HG03520 (cell line): ENCODE results near the gene PTPN14.

ENCODE experiments used
- ATAC-seq: cut with Tn5 transposase; IDR thresholded peaks from one replicate; pipeline ENCODE4 v1.9.1; 2021; ENCODE audit warnings: mild to moderate bottlenecking, moderate library complexity; ENCODE audit not compliant: unreplicated experiment

PTPN14 gene

DNA sequence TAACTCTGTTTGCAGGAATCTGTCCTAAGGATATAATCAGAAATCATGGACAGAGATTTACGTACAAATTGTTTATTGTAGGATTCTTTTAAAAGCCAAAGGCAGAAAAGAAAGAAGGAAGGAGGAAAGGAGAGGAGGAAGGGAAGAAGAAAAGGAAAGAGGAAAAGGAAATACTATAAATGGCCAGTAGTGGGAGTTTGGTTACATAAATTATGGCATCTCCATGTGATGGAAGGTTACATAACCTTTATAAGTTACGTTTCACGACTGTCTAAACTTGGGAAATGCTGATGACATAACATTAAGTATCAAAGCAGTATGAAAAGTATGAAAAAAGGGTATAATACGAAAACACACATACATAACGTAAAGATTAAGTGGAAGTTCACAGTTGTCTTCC is 231.5 kb downstream of the PTPN14 start:
- ATAC-seq = no peak

DNA sequence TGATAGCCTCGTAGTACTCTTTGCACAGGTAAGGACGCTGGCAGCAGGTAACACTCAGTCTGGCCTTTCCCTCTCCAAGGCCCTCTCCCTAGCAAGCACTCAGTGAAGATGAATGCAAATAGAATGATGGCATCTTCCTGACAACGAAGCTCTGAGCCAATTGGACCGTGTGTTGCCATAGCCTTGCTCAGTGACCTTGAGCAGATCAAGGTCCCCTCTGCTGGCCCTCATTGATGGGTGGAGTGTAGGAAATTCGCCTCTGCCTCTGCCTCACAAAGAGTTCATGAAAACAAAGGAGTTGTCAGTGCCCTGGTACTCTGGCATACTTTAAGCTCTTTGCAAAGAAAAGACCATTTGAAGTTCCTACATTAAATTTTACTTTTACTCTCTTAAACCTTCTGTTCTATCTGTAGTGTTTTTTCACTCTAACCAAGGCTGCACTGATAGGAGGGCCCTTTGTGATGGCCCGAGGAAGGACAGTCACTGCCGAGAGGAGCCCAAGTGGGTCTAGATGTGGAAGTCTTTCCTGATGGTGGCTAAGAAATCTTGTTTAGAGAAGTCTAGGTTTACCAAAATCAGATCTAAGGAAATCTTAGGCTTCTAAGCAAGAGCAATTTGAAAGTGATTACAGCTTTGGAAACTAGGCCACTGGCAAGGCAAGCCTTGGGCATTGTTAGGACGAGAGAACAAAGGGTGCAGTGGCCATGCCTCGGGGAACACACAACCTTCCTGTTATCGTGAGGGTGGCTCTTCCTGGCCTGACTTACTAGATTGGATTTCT is 232.3 kb downstream of the PTPN14 start:
- ATAC-seq = no peak

DNA sequence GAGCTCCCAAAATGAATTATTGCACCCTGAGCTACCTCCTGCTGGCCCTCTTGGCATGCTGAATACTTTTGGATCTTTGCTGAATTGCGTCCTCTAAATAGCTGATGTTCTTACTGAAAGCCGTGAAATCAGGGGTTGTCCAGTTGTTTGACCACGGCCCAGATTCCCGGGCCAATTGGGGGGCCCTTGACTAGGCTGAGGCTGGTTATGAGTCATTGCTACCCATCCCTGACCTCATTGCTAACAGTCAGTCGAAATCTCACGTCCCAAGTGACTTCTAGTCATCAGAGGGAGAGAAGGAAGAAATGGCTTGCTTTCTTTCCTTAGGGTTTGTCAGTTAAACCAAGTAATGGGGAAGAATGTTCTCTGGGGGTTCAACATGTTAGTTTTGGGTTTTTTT is 233.0 kb downstream of the PTPN14 start:
- ATAC-seq = no peak

DNA sequence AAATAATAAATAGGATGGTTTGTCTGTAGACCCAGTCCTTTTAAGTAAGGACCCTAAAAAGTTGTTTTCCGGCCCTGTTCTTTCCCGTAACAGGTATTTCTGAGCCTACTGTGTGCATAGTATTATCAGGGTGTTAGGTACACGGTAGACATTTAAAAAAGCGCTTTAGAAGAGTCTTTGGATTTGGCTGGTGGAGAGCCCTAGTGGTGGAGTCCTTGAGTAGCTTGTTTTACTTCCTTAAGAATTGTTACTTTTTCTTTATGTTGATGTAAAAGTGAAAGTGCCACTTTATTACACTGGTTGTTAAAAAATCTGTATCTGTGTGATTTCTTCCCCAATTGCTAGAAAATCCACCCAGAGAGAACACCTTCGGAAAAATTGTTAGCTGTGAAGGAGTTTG is 233.7 kb downstream of the PTPN14 start:
- no peak for ATAC-seq

DNA sequence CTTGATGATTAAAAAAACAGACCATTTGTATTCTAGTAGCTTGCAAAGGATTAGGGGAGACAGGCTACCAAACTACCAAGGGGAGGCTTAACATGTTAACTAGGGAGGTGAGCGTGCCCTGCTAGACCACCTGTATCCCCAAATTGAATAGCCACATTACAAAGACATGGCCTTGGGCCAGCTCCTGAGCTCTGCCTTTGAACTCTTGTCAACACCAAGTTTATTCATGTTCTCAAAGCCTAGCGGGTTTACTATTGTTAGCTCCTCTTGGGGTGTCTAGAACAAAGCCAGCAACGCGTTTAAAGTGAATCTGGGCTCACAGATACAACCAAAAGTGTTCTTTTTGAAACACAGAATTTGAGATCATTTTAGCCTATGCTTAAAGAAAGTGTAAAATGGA is 234.1 kb downstream of the PTPN14 start:
- ATAC-seq = no peak

DNA sequence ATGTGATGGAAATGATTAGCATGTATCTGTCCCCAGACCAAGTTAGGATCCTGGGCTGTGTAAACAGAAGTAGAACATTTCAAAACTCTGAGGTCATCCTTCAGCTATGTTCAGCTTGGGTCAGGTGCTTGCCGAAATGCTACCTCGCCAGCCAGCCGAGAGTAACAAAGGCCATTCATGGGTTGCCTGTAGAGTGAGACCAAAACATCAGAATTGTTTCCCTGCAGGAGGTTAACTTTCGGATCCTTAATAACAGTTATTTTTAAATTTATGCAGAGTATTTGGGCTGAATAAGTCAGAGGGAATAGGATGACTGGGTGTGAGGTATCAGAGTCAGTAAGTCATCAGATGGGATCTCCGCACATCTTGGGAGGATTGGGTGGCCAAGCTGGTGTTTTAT is 234.8 kb downstream of the PTPN14 start:
- no peak for ATAC-seq

DNA sequence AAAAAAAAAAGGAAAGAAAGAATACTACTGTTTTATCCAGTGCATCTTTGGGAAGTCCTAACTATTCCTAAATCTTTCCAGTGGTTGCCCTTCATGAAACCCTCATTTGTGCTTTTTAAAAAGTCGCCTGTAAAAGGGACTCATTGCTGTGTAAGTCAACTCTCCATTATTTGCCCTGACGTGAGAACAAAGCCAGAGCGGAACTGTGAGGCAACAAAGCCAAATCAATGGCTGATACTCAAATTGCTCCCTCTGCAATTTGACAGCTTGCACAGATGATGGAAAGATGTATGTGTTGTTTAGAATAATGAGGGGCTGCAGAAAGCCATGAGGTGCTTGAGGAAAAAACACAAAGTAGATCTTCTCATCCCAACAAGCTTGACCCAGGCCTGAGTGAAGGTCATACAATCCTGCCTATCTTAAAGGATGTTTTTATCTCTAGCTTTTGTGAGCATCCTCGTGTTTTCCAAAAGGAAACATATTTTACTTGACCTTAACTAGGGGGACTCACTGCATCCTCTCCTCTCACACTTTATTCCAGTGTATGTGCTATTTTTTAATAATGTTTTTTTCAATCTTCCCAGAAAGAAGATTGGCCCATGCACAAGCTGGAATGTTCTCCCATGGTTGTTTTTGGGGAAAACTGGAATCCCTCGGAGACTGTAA is 237.1 kb downstream of the PTPN14 start:
- ATAC-seq = no peak

DNA sequence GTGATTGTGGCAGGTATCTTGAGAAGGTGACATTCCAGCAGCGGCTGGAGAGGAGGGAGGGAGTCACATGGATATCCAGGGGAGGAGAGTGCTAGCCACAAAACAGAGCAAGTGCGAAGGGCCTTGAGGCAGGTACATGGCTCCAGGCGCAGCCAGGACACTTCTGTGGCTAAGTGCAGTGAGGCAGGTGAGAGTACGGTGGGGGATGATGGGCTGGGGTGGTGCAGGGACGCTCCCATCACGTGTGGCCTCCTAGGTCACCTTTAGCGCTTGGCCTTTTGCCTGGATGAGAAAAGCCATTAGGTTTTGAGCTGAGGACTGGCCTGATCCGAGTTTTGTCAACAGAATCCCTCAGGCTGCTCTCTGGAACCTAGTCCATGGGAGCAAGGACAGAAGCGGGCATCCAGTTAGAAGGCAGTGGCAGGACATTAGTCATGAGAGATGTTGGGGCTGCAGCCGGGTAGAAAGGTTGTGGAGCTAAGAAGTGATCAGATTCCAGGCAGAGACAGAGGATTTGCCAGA is 238.8 kb downstream of the PTPN14 start:
- no peak for ATAC-seq

DNA sequence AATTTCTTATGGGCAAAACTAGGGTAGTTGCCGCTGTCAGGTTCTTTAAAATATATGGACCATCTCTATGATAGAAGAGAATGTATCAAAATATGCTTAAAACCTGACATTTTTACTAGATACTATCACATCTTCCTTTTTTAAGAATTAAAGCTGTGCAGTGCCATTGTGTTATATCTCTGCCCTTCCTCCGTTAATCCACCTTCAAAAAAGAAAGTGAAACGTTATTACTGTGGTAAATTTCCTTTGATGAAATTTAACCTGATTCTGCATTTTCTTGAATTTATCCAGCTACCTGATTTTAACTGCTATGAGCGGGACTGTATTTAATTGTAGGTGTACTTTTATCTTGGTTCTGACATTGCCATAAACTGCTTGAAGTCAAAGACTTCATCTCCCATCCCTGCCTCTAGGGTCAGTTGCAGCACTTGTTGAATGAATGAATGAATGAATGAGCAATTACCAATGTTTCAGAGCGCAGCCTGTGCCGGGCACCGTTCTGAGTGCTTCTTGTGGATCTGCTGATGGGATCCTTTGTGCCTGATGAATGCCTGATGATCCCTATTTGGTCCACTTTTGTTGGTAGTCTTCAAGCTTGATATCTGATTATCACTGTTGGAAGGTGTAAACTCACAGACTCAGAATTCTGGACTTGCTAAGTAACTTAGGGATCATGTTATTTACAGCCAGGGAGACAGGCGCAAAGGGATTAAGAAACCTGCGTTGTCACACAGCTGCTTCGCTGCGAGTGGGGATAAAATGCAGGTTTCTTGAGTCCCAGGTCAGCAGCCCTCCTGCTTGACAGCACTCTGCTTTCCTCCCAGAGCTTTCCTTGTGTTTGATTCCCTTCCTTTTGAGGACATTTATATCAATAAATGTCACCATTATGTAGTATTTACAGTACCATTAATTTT is 240.4 kb downstream of the PTPN14 start:
- ATAC-seq = no peak

DNA sequence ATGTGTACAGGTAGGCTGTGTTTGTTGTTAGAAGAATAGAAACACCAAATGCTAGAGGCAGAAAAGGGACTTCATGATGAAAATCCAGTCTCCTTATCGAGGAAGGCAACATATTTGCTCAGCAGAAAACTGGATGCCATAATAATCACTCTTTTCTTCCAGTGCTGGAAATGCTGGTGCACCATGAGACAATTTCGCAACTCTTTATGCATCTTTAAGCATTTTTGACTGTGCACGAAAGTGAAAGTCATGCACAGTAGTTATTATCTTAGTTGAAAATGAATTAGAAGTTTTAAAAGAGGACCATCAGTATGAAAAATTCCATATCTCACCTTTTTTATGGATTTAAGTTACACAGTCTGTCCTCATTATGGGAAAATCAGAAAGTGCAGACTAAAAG is 241.4 kb downstream of the PTPN14 start:
- ATAC-seq = peak; percentile 54

DNA sequence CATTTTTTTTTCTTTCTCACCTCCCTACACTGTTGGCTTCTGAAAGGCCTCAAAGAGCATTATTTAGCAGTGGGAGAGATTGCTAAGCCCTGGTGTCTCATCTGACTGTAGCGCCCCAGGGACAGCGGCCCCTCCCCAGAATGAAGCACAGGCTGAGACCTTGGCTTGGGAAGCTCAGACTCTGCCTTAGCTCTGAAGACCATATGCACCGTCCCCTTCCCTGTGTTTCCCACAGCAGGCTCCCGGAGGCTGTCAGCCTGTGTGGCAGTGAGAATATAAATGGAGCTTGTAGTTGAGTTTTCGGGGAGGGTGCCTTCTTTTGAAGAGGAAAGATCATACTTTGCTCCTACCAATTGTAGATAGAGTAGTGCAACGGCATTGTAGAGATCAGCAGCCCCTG is 245.1 kb downstream of the PTPN14 start:
- no peak for ATAC-seq

DNA sequence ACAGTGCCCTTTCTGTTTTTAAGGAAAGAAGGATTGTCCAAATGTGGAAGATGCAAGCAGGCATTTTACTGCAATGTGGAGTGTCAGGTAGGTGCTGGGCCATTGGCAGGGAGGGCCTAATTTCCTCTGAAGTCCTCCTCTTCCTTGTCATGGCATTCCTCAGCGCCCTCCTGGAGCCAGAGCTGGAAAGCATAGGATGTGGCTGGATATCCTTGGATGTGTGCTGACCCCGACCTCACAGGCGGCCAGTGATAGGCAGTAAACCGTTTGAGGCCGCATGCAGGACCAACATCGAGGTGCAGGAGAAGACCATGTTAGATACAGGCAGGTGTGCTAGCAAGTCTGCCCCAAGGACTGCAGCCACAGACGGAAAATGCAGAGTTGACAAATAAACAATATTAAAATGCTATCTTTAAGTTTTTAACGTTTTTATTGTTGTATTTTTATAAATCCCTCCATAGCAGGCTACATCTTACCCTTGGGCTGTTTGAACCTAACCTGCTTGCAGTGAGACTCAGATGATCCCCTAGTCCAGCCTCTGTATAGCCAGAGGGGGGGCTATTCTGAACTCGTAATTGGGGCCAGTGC is 246.1 kb downstream of the PTPN14 start:
- ATAC-seq = no peak

DNA sequence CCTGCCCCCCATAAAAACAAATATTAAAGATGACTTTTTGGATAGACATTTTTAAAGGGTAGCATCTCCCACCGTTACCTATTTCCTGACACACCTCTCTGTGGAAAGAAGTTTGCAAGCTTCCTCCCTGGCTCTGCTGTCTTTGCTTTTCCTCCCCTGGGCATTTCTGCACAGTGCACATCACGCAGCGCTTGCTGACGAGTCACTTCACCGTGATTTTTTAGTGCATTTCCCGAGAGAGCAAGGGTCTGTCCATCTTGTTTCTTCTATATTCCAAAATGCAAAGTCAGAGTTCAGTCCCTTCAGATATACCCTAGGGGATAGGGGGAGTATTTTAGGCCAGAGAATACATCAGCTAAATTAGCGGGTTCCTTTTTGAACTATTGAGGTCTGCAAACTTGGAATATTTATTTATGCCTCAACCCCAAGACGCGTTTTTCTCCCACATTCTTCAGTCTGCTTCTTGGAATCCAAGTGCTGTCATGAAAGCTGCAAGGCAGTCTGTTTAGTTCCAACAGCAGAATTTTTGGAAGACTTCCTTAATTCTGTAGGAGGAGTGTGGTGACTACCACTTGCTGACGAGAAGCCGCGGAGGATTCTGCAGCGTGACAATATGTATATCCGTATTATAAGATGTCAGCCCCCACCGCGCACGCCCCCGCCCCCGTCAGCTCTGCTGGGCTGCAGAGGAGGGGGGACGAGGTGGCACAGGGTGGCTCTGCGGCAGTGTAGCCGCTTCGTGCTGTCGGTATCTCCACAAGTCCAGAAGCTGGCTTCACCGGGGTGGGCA is 248.1 kb downstream of the PTPN14 start:
- ATAC-seq = no peak

DNA sequence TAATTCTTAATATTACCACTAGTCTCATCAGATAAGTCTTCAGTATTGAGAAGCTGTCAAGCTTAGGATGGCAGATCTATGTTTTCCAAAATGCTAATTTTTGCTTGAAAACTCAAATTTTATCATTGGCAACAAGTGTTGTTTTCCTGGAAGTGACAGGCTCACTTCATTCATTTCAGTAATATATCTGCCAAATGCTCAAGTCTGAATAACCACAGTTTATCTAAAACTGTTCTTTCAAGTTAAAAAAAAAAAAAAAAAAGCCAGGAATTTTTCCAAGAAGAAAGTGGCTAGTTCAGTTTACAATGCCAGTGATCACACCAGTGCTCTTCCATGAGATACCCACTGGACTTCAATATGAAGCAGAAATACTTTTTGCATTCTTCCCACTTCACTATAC is 249.9 kb downstream of the PTPN14 start:
- no peak for ATAC-seq

DNA sequence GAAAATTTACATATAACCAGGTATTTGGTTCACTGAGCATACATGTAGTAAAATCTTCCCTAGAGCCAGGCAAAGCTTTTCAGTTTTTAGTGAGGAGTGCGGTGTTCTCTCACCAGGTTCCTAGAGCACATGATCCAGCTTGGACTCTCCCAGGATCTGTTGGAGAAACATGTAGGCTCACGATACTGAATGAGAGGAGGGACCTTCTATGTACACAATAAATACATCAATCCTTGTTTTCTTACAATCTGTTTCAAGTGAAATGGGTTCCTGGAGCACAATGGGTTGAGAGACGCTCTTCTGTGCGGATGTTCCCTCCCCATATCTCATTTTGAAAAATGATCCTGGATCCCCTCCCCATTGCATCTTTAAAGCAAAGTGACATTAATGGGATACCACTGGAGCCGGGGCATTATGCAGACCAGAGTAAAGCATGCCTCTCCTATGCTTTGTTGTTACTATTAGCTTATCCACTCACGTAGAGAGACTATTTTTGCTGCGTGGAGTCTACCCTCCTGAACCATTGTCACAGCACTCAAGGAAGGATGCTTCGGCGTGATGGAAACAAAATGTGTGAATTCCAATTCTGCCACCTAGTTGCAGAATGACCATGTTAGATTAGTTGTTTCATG is 251.1 kb downstream of the PTPN14 start:
- ATAC-seq = no peak
